Activated naive CD4-positive, alpha-beta T cell treated with anti-CD3 and anti-CD28 coated beads, Interleukin-2, amount 50 U/mL, for 16 hours (primary cell): ENCODE results near the gene TSPAN16.
"Not testable (repeated sequence)": the region's sequence is repeated elsewhere in the genome, so short reads cannot be mapped to it uniquely, and the experiment has no call there.

Source experiments
- DNase-seq: peaks from one replicate; pipeline ENCODE4 v3.0.0-alpha.2; 2020

Gene TSPAN16

GRCh38 chr19:11321191-11322126 is 25.5 kb downstream of the TSPAN16 start:
- DNase-seq, result no peak

DNA sequence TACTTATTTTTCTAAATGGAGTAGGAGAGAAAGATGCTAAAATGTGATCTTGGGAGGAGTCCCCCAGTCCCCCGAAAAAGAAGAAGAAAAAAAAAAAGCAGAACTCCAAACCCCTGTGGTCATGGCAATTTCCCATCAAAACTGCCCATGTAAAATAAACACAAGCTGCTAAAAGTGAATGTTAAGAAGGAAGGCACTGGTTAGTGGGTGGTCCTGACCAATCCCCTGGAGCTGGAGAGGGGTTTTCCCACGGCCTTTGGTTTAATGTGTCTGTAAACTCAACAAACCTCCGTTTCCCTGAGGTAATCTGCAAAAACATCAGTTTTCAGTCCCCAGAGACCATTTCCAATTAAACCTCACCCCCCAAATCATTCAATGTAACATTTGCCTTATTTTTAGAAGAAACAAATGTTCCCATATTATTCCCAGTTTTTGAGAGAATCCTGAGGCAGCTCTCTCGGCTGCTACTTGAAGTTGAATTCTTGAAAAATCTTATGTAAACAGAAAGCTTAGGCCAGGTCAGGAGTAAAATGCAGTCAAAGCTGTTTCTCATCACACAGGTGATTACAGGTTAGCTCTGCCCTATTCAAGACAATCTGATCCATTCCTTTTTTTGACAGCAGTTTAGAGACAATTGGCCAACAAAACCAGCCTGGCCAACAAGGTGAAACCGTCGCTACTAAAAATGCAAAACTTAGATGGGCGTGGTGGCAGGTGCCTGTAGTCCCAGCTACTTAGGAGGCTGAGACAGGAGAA is 26.5 kb downstream of the TSPAN16 start:
- DNase-seq, result no peak

- DNase-seq, result no peak
Measured at GRCh38 chr19:11323601-11324078, 27.7 kb downstream of the TSPAN16 start.

- no peak for DNase-seq
Measured at GRCh38 chr19:11324079-11324661, 28.2 kb downstream of the TSPAN16 start.

DNA sequence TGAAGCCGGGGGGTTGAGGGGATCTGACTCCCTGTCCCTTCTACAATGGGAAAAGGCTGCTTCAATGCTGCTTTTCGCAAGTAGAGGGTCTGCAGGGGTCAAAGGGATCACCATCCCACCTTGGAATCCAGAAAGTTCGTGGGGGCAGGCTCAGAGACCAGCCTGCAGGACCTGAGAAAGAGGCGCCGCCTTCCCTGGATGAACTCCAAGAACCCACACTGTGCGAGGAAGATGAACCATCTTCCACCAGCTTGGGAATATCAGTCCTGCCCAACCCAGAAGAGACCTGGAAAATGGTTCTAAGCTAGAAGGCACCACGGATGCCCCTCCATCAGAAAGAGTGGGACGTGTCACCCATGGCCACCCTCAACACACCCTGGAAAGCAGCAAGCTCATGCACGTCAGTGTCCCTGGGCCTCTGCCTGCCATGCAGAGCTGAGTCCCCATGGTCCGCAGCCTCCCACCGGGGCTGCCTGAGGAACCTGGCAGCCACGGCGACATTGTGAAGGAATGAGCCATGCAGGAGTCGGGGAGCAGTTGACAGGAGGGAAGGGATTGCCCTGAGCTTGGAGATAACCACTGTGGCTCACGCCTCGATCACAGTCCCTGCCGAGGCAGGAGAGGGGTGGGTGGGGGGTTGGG is 28.9 kb downstream of the TSPAN16 start:
- no peak for DNase-seq

- no peak for DNase-seq
Measured at GRCh38 chr19:11325544-11325943, 29.6 kb downstream of the TSPAN16 start.

DNA sequence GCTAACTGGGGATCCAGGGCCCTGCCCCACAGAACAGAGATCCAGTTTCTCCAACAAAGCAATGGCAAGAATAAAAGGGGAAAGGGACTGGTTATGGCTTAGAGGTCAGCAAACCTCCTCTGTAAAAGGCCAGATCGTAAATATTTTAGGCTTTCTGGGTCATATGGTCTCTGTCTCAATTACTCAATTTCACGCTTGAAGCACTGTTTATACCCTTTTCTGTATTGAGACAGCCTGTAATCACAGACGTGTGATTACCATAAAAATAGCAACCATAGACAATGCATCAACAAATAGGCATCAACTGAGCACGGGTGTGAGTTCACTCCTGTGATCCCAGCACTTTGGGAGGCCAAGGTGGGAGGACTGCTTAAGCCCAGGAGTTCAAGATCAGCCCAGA is 34.2 kb downstream of the TSPAN16 start:
- no peak for DNase-seq

DNA sequence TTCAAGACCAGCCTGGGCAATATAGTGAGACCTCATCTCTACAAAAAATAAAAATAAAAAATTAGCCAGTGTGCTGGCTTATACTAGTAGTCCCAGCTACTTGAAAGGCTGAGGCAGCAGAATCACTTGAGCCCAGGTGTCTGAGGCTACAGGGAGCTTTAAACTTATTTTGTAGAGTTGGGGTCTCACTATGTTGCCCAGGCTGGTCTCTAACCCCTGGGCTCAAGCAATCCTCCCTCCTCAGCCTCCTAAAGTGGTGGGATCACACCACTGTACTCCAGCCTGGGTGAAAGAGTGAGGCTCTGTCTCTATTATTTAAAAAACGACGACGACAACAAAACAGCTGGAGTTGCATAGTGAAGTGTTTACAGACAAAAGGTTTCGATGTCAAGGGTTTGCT is 35.5 kb downstream of the TSPAN16 start:
- DNase-seq, result no peak

DNA sequence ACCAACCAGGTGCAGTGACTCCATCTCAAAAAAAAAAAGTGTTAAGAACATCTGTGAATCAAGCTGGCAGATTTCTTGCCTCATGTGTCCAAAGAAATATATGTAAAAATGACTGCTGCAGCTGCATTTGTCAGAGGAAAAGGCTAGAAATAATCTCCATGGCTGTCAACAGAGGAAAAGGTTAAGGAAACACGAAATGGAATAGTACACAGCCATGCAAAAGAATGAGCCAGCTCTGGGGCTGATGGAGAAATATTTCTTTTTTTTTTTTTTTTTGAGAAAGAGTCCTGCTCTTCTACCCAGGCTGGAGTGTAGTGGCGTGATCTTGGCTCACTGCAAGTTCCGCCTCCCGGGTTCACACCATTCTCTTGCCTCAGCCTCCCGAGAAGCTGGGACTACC is 36.9 kb downstream of the TSPAN16 start:
- no peak for DNase-seq

DNA sequence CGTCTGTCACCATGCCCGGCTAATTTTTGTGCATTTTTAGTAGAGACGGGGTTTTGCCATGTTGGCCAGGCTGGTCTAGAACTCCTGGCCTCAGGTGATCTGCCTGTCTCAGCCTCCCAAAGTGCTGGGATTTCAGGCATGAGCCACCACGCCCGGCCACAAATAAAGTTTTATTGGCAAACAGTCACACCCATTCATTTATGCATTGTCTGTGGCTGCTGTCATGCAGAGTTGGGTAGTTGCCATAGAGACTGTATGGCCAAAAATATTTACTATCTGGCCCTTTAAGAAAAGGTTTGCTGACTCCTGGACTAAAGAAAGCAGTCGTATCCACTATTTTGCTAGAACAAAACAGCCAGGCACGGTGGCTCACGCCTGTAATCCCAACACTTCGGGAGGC is 37.9 kb downstream of the TSPAN16 start:
- DNase-seq, result not testable (repeated sequence)

DNA sequence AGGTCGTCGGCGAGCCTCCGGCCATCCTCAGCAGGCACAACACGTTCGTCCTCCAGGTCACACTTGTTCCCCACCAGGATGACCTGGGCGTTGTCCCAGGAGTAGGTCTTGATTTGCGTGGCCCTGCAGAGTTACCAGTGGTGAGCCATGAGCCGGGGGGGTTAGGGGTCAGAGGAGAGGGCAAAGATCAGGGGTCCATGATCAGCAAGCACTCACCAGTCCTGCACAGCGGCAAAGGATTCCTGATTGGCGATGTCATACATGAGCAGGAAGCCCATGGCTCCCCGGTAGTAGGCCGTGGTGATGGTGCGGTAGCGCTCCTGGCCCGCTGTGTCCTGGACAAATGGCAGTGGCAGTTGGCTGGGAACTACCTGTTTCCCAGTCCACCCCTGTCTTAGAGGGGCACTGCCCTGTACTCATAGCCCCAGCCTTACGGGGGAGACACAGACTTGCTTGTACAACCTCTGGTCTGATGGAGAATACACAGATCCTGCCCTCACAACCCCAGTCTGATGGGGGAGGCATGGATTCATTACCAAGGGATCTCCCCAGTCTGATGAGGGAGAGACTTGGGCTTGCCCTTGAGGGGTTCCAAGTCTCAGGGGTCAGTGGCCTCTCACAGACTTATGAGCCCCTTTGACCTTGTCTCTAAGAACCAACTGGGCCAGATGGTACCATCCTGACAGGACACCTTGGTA is 39.6 kb downstream of the TSPAN16 start:
- no peak for DNase-seq

- DNase-seq, result no peak
Measured at GRCh38 chr19:11337080-11337479, 41.1 kb downstream of the TSPAN16 start.

DNA sequence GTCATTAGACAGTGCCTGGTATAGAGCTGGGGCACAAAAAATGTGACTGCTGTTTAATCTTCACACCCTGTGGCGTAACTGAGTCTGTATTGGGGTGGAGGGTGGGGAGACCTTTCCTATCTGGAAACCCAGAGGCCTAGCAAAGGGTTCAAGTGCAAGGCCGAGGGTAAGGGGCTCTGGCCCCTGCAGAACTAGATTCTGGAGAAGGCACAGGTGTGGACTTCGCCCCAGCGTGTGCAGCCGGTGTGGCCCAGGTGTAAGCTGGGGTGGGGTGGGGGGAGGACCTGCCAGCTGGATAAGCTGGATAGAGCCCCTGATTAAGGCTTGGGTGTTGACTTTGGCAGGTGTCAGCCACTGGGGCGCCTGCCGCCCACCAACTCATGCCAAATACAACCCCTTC is 42.2 kb downstream of the TSPAN16 start:
- DNase-seq, result no peak

- no peak for DNase-seq
Measured at GRCh38 chr19:11338569-11339253, 42.8 kb downstream of the TSPAN16 start.

- peak; percentile 81 for DNase-seq
Measured at GRCh38 chr19:11339254-11340098, 43.5 kb downstream of the TSPAN16 start, which contains the start of gene RAB3D. Gene RAB3D (minus strand): TSS chr19:11339657. CDS start chr19:11337399, 2,258 bp downstream.

- DNase-seq, result not testable (repeated sequence)
Measured at GRCh38 chr19:11340099-11340467, 44.1 kb downstream of the TSPAN16 start.

- no peak for DNase-seq
Measured at GRCh38 chr19:11342429-11342828, 46.5 kb downstream of the TSPAN16 start.

GRCh38 chr19:11345122-11345803 is 49.3 kb downstream of the TSPAN16 start:
- DNase-seq, result no peak

DNA sequence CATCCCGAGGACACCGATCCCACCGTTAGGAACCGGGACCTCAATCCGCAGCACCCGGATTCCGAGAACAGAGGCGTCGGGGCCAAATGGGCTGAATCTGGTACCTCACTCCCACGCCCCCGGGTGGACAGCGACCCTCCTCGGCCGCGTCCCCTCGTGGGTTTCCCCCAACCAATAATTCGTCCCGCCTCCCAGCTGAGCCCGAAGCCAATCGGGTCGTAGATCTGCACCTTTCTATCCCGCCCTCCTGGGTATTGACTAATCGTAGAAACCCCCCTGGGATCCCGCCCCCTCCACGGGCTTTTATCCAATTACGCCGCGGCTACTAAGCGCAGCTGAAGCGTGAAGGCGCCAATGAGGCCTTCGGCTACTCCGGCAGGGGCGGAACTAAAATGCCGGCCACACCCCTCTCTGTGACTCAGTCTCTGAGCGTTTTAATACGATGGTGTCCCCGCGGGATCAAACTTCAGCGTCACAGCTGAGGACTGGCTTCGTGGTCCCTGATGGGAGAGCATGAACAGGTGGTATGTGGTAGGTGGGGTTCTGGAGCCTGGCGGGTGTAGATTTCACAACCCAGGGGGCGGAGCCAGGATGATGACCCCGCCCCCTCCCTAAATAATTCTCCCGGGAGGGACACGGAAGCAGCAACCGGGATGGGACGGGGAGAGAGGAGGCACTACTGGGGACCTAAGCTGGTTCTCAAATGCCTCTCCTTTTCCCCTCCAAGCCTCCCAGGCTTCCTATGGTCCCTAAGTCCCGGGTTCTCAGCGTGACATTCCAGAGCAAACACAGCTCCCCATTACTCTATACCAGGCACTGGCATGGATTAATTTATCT is 50.4 kb downstream of the TSPAN16 start, which contains the start of the genes CCDC159 and TMEM205:
CCDC159 (plus strand) TSS at position 416 of the 837 bp plus-strand sequence; CDS start at position 504, 88 bp downstream.
TMEM205 (minus strand) TSS at position 165 of the 837 bp plus-strand sequence. CDS start 649 bp downstream, outside the sequence.
- peak; percentile 99 for DNase-seq
